ENCODE results near the gene HMGB4. TPM values are rescaled to one million over a fixed set of nuclear protein-coding genes. Genes with fewer than 3 reads are reported as not detected.

The HMGB4 gene
- polyA plus RNA-seq, 1 donor from 2014 or later = not detected

DNA sequence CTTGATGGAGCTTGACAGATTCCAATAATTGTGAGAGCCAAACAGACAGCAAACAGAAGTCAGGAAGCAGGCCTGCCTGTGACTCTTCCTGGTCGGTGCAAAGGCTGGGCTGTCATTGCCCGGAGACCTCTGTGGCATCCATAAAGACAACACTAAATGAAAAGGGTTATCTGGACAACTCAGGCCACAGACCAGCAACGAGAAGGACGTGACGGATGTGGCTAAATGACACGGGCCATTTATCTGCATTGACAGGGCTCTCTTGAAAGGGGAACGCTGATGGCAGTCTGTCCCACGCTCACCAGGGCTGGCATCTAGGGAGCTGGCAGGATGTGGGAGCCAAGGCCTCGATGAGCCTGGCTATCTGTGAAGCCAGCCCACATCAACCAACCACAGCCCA, 35.0 kb downstream of the HMGB4 start:
- Histone ChIP-seq H3K4me2 (ENCODE audit: low read length) (no peak overlapping the region), H3K9ac (ENCODE audit: low read length) (no peak overlapping the region), H3K79me2 (replicated peaks; ENCODE audit: insufficient read depth, low read length) (no peaks in the 10 kb centered on the region), H4K20me1 (ENCODE audit: insufficient read depth) (no peaks in the 10 kb centered on the region), H3K27me3 (ENCODE audit: insufficient read depth, low read depth, low read length) (no peaks in the 10 kb centered on the region), H2AFZ (ENCODE audit: low read depth, low read length) (no peak overlapping the region), H3K36me3 (ENCODE audit: insufficient read depth, low read length) (no peaks in the 10 kb centered on the region), H3K27ac (ENCODE audit: low read length) (no peak overlapping the region), H3K9me2 (ENCODE audit: insufficient read depth, low read length) (no peaks in the 10 kb centered on the region), H3K9me3 (ENCODE audit: low read length) (no peaks in the 10 kb centered on the region), H3K4me3 (ENCODE audit: low read length) (no peak overlapping the region), H3F3A (ENCODE audit: insufficient read depth, low read length, poor library complexity, severe bottlenecking) (no peaks in the 10 kb centered on the region)
- TF ChIP-seq MXI1 (conservative IDR thresholded peaks at IDR 0.05; ENCODE audit: poor library complexity, severe bottlenecking) (no peak), EP300 (conservative IDR thresholded peaks at IDR 0.05; ENCODE audit: poor library complexity, severe bottlenecking) (no peak), SMC3 (conservative IDR thresholded peaks at IDR 0.05; ENCODE audit: poor library complexity) (no peak), CTCF (IDR thresholded peaks at IDR 0.05; ENCODE audit: poor library complexity, severe bottlenecking) (no peak), RAD21 (conservative IDR thresholded peaks at IDR 0.05) (no peak), EZH2 (IDR thresholded peaks at IDR 0.05; ENCODE audit: borderline replicate concordance, insufficient read depth, low read length, poor library complexity, severe bottlenecking) (no peak), POLR2AphosphoS5 (IDR thresholded peaks at IDR 0.05) (no peak), REST (IDR thresholded peaks at IDR 0.05; ENCODE audit: borderline replicate concordance) (no peak), TAF1 (IDR thresholded peaks at IDR 0.05; ENCODE audit: low read depth) (no peak)

GRCh38 chr1:33899746-33900145, 35.9 kb downstream of the HMGB4 start:
- H3K9me2 ChIP-seq (ENCODE audit: insufficient read depth, low read length) = no peaks in the 10 kb centered on the region
- H3K27me3 ChIP-seq (ENCODE audit: insufficient read depth, low read depth, low read length) = no peaks in the 10 kb centered on the region
- H4K20me1 ChIP-seq (ENCODE audit: insufficient read depth) = no peaks in the 10 kb centered on the region
- H3K4me2 ChIP-seq (ENCODE audit: low read length) = no peak overlapping the region
- TF ChIP-seq SMC3 (conservative IDR thresholded peaks at IDR 0.05; ENCODE audit: poor library complexity) = no peak
- no peak for TF ChIP-seq RAD21 (conservative IDR thresholded peaks at IDR 0.05)
- TF ChIP-seq POLR2AphosphoS5 (IDR thresholded peaks at IDR 0.05) = no peak
- no peak for TF ChIP-seq CTCF (IDR thresholded peaks at IDR 0.05; ENCODE audit: poor library complexity, severe bottlenecking)
- no peak for TF ChIP-seq EP300 (conservative IDR thresholded peaks at IDR 0.05; ENCODE audit: poor library complexity, severe bottlenecking)
- no peak for TF ChIP-seq TAF1 (IDR thresholded peaks at IDR 0.05; ENCODE audit: low read depth)
- no peak for TF ChIP-seq REST (IDR thresholded peaks at IDR 0.05; ENCODE audit: borderline replicate concordance)
- no peak for TF ChIP-seq MXI1 (conservative IDR thresholded peaks at IDR 0.05; ENCODE audit: poor library complexity, severe bottlenecking)
- TF ChIP-seq EZH2 (IDR thresholded peaks at IDR 0.05; ENCODE audit: borderline replicate concordance, insufficient read depth, low read length, poor library complexity, severe bottlenecking) = no peak
- no peak overlapping the region for H3K9ac ChIP-seq (ENCODE audit: low read length)
- H3K9me3 ChIP-seq (ENCODE audit: low read length) = no peaks in the 10 kb centered on the region
- no peaks in the 10 kb centered on the region for H3K79me2 ChIP-seq (replicated peaks; ENCODE audit: insufficient read depth, low read length)
- no peak overlapping the region for H3K4me3 ChIP-seq (ENCODE audit: low read length)
- no peaks in the 10 kb centered on the region for H3K36me3 ChIP-seq (ENCODE audit: insufficient read depth, low read length)
- H3F3A ChIP-seq (ENCODE audit: insufficient read depth, low read length, poor library complexity, severe bottlenecking) = no peaks in the 10 kb centered on the region
- H3K27ac ChIP-seq (ENCODE audit: low read length) = no peak overlapping the region
- no peak overlapping the region for H2AFZ ChIP-seq (ENCODE audit: low read depth, low read length)

Measured in neural cell (in vitro differentiated cells).